GM19467 (cell line): ENCODE results near the gene PRDM15.
A peak's percentile ranks its signal among the peaks of the same experiment; 100 is the strongest.

Experiments
- ATAC-seq: cut with Tn5 transposase; IDR thresholded peaks from one replicate; pipeline ENCODE4 v1.9.1; 2021; ENCODE audit warnings: mild to moderate bottlenecking, moderate library complexity; ENCODE audit not compliant: unreplicated experiment

Gene PRDM15

GRCh38 chr21:41879190-41879998 lies at the start of gene PRDM15:
Gene PRDM15, minus strand, starts transcription at chr21:41879344. Its CDS starts 18,981 bp downstream, at chr21:41860363.
- ATAC-seq = peak; percentile 44

GRCh38 chr21:41928621-41929220 lies 49.6 kb upstream of the PRDM15 start:
- peak; percentile 41 for ATAC-seq

- ATAC-seq = no peak
These were observed 48.7 kb upstream of the PRDM15 start for GRCh38 chr21:41927727-41928409.

GRCh38 chr21:41926807-41927171 lies 47.6 kb upstream of the PRDM15 start:
- no peak for ATAC-seq

GRCh38 chr21:41926117-41926806 lies 47.1 kb upstream of the PRDM15 start:
- ATAC-seq = no peak

GRCh38 chr21:41925767-41926116 lies 46.6 kb upstream of the PRDM15 start:
- ATAC-seq = no peak

- ATAC-seq = no peak
These were observed 45.2 kb upstream of the PRDM15 start for GRCh38 chr21:41924368-41924754.

GRCh38 chr21:41923631-41924367 lies 44.7 kb upstream of the PRDM15 start:
- ATAC-seq = no peak

GRCh38 chr21:41923186-41923585 lies 44.0 kb upstream of the PRDM15 start:
- no peak for ATAC-seq

GRCh38 chr21:41921021-41921420 lies 41.9 kb upstream of the PRDM15 start:
- ATAC-seq = no peak

GRCh38 chr21:41920476-41920875 lies 41.3 kb upstream of the PRDM15 start:
- no peak for ATAC-seq

- no peak for ATAC-seq
These were observed 40.7 kb upstream of the PRDM15 start for GRCh38 chr21:41919666-41920398.

GRCh38 chr21:41918561-41919358 lies 39.6 kb upstream of the PRDM15 start:
- ATAC-seq = no peak

- no peak for ATAC-seq
These were observed 38.4 kb upstream of the PRDM15 start for GRCh38 chr21:41917531-41917930.

- no peak for ATAC-seq
These were observed 37.8 kb upstream of the PRDM15 start for GRCh38 chr21:41916888-41917433.

GRCh38 chr21:41914965-41915364 lies 35.8 kb upstream of the PRDM15 start:
- ATAC-seq = no peak

GRCh38 chr21:41914358-41914757 lies 35.2 kb upstream of the PRDM15 start:
- no peak for ATAC-seq

- no peak for ATAC-seq
These were observed 34.1 kb upstream of the PRDM15 start for GRCh38 chr21:41913230-41913629.

GRCh38 chr21:41908829-41909228 lies 29.7 kb upstream of the PRDM15 start:
- no peak for ATAC-seq
